ENCODE results near the gene UBE3D. TPM values are rescaled to one million over a fixed set of nuclear protein-coding genes. Genes with fewer than 3 reads are reported as not detected.

UBE3D gene
- total RNA-seq, 2 experiments from 2014 or later: 4.0 to 4.2 TPM

GRCh38 chr6:82987951-82988350, 77.7 kb downstream of the UBE3D start:
- CTCF ChIA-PET: no interaction called here
- Mint-ChIP-seq H3K4me1 (no peaks in the 10 kb centered on the region), H3K9me3 (no peaks in the 10 kb centered on the region), H3K36me3 (ENCODE audit: low read depth) (no peaks in the 10 kb centered on the region), H3K27me3 (no peaks in the 10 kb centered on the region), H3K4me3 (no peak overlapping the region), H3K27ac (no peak overlapping the region)
- DNase-seq: no peak
- POLR2A ChIA-PET: no interaction called here

DNA sequence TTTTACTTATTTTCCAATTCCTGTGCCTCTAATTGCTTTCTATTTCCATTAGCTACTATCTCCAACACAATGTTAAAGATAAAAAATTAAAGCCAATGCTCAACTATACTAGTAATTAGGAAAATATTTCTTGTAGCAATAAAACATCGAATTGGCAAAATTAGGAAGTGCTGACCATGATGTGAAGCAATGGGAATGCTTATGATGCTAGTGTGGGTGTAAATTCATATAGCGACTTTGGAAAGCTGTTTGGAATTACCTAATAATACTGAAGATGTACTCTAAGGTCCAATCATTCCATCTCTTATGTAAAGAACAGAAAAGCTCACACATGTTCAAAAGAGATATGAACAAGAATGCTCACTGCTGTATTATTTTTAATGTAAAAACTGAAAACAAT, 78.2 kb downstream of the UBE3D start:
- H3K4me3 Mint-ChIP-seq: no peak overlapping the region
- ChIA-PET CTCF (no interaction called here), POLR2A (no interaction called here)
- H3K9me3 Mint-ChIP-seq: no peaks in the 10 kb centered on the region
- no peaks in the 10 kb centered on the region for H3K36me3 Mint-ChIP-seq (ENCODE audit: low read depth)
- H3K4me1 Mint-ChIP-seq: no peaks in the 10 kb centered on the region
- DNase-seq: no peak
- no peak overlapping the region for H3K27ac Mint-ChIP-seq
- no peaks in the 10 kb centered on the region for H3K27me3 Mint-ChIP-seq

DNA sequence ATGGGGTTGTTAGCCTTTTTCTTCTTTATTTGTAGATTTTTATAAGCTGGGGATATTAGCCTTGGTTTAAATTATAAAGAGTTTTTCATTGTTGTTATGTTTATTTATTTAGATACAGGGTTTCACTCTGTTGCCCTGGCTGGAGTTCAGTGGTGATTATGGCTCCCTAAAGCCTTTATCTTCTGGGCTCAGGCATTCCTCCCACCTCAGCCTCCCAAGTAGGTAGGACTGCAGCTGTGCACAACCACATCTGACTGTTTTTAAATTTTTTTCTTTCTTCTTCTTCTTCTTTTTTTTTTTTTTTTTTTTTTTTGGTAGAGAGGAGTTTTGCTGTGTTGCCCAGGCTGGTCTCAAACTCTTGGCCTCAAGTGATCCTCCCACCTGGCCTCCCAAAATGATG, 80.9 kb downstream of the UBE3D start:
- ChIA-PET POLR2A (no interaction called here), CTCF (no interaction called here)
- Mint-ChIP-seq H3K4me1 (no peaks in the 10 kb centered on the region), H3K27ac (no peak overlapping the region), H3K27me3 (no peaks in the 10 kb centered on the region), H3K36me3 (ENCODE audit: low read depth) (no peaks in the 10 kb centered on the region), H3K4me3 (no peak overlapping the region), H3K9me3 (no peaks in the 10 kb centered on the region)
- no peak for DNase-seq

DNA sequence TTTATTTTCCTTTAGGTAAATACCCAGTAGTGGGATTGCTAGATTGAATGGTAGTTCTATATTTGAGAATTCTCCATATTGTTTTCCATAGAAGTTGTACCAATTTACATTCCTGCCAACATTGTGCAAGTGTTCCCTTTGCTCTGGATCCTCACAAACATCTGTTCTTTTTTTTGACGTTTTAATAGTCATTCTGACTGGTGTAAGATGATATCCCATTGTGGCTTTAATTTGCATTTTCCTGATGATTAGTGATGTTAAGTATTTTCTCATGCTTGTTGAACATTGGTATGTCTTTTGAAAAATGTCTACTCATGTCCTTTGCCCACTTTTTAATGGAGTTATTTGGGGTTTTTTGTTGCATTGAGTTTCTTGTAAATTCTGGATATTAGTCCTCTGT, 85.6 kb downstream of the UBE3D start:
- Mint-ChIP-seq H3K4me3 (no peak overlapping the region), H3K27ac (no peak overlapping the region), H3K27me3 (no peaks in the 10 kb centered on the region), H3K4me1 (no peaks in the 10 kb centered on the region), H3K36me3 (ENCODE audit: low read depth) (no peaks in the 10 kb centered on the region), H3K9me3 (no peaks in the 10 kb centered on the region)
- CTCF ChIA-PET: no interaction called here
- DNase-seq: no peak
- POLR2A ChIA-PET: no interaction called here

DNA sequence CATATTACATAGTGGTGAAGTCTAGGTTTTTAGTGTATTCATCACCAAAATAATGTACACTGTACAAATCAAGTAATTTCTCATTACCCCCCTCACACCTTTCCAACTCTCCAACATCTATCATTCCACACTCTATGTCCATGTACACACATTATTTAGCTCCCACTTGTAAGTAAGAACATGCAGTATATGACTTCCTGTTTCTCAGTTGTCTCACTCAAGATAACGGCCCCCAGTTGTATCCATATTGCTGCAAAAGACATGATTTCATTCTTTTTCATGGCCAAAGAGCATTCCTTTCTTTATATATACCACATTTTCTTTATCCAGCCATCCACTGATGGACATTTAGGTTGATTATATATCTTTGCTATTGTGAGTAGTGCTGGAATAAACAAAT, 86.0 kb downstream of the UBE3D start:
- H3K9me3 Mint-ChIP-seq: no peaks in the 10 kb centered on the region
- H3K4me3 Mint-ChIP-seq: no peak overlapping the region
- H3K4me1 Mint-ChIP-seq: no peaks in the 10 kb centered on the region
- no peak overlapping the region for H3K27ac Mint-ChIP-seq
- H3K36me3 Mint-ChIP-seq (ENCODE audit: low read depth): no peaks in the 10 kb centered on the region
- no peak for DNase-seq
- POLR2A ChIA-PET: no interaction called here
- CTCF ChIA-PET: no interaction called here
- no peaks in the 10 kb centered on the region for H3K27me3 Mint-ChIP-seq

- Mint-ChIP-seq H3K27me3 (no peaks in the 10 kb centered on the region), H3K9me3 (no peaks in the 10 kb centered on the region), H3K27ac (no peak overlapping the region), H3K4me1 (no peaks in the 10 kb centered on the region), H3K36me3 (ENCODE audit: low read depth) (no peaks in the 10 kb centered on the region), H3K4me3 (no peak overlapping the region)
- POLR2A ChIA-PET: no interaction called here
- CTCF ChIA-PET: no interaction called here
- DNase-seq: no peak
Observed at GRCh38 chr6:82978362-82978945, 87.2 kb downstream of the UBE3D start.

GRCh38 chr6:82976179-82976578, 89.5 kb downstream of the UBE3D start:
- no peak for DNase-seq
- no peaks in the 10 kb centered on the region for H3K4me1 Mint-ChIP-seq
- H3K9me3 Mint-ChIP-seq: no peaks in the 10 kb centered on the region
- H3K27ac Mint-ChIP-seq: no peak overlapping the region
- H3K4me3 Mint-ChIP-seq: no peak overlapping the region
- CTCF ChIA-PET: no interaction called here
- no peaks in the 10 kb centered on the region for H3K27me3 Mint-ChIP-seq
- no peaks in the 10 kb centered on the region for H3K36me3 Mint-ChIP-seq (ENCODE audit: low read depth)
- POLR2A ChIA-PET: no interaction called here

GRCh38 chr6:82971877-82972460, 93.7 kb downstream of the UBE3D start:
- Mint-ChIP-seq H3K36me3 (ENCODE audit: low read depth) (no peaks in the 10 kb centered on the region), H3K27me3 (no peaks in the 10 kb centered on the region), H3K27ac (no peak overlapping the region), H3K4me3 (no peak overlapping the region), H3K4me1 (no peaks in the 10 kb centered on the region), H3K9me3 (no peaks in the 10 kb centered on the region)
- no peak for DNase-seq
- POLR2A ChIA-PET: no interaction called here
- CTCF ChIA-PET: no interaction called here

GRCh38 chr6:82970839-82971238, 94.8 kb downstream of the UBE3D start:
- CTCF ChIA-PET: interaction anchor here (0.7 kb wide), 1 partner anchor 79 kb away, joined by 3 read pairs; no protein-coding TSS in a partner anchor
- Mint-ChIP-seq H3K27me3 (no peaks in the 10 kb centered on the region), H3K9me3 (no peaks in the 10 kb centered on the region), H3K27ac (no peak overlapping the region), H3K4me1 (no peaks in the 10 kb centered on the region), H3K36me3 (ENCODE audit: low read depth) (no peaks in the 10 kb centered on the region), H3K4me3 (no peak overlapping the region)
- POLR2A ChIA-PET: no interaction called here
- DNase-seq: no peak

DNA sequence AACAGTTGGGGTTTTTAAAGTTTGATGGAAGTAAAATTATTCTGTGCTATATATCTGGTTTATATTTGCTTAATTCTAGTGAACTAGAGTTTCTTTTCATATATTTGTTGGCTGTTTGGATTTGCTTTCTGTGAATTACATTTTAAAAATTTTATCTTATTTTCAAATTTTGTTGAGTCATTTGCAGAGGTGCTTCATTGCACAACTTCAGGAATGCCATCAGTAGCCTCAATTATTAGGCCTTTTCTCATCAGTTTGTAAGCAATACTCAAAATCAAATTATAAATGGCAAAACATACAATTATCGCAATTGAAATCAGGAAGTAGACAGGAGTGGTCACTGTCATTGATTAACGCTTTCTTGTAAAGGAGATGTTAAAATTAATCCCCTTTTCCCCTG, 96.9 kb downstream of the UBE3D start:
- Mint-ChIP-seq H3K9me3 (no peaks in the 10 kb centered on the region), H3K36me3 (ENCODE audit: low read depth) (no peaks in the 10 kb centered on the region), H3K4me1 (no peaks in the 10 kb centered on the region), H3K27me3 (no peaks in the 10 kb centered on the region), H3K4me3 (no peak overlapping the region), H3K27ac (no peak overlapping the region)
- ChIA-PET POLR2A (no interaction called here), CTCF (no interaction called here)
- DNase-seq: no peak

- Mint-ChIP-seq H3K9me3 (no peaks in the 10 kb centered on the region), H3K4me3 (no peak overlapping the region), H3K36me3 (ENCODE audit: low read depth) (no peaks in the 10 kb centered on the region), H3K27me3 (no peaks in the 10 kb centered on the region), H3K4me1 (no peaks in the 10 kb centered on the region), H3K27ac (no peak overlapping the region)
- POLR2A ChIA-PET: no interaction called here
- DNase-seq: no peak
- CTCF ChIA-PET: no interaction called here
Observed at GRCh38 chr6:82963191-82963925, 102.3 kb downstream of the UBE3D start.

DNA sequence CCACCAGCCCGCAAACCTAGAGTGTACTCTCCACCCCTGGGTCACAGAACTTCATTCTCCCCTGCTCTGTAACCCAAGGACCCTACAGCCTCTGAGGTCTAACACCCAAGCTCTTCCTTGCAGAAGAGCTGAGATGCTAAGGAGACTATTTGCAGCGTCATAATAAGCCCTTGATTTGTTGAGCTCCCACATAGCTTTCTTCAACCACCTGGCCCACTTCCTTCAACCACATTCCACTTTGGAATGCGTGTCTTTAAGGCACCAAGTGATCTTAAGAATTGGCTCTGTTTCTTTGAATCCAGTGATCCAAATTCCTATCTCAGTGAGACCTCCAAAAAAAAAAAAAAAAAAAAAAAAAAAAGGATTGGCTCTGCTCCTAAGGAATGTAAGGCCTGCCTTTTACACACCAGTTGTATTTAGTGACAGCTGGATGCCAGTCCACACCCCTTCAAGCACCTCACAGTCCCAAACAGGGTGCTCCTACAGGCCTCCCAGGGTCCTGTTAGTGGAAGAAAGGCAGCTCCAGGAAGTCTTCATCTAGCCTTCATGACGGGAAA, 106.2 kb downstream of the UBE3D start:
- POLR2A ChIA-PET: interaction anchor here (0.6 kb wide), 1 partner anchor 43 kb away, joined by 4 read pairs; no protein-coding TSS in a partner anchor
- Mint-ChIP-seq H3K27me3 (no peaks in the 10 kb centered on the region), H3K27ac (no peak overlapping the region), H3K36me3 (ENCODE audit: low read depth) (no peaks in the 10 kb centered on the region), H3K4me3 (no peak overlapping the region), H3K4me1 (no peaks in the 10 kb centered on the region), H3K9me3 (no peaks in the 10 kb centered on the region)
- no peak for DNase-seq
- CTCF ChIA-PET: no interaction called here

GRCh38 chr6:82958551-82958950, 107.1 kb downstream of the UBE3D start:
- no peaks in the 10 kb centered on the region for H3K4me1 Mint-ChIP-seq
- no peaks in the 10 kb centered on the region for H3K27me3 Mint-ChIP-seq
- CTCF ChIA-PET: no interaction called here
- no peak overlapping the region for H3K27ac Mint-ChIP-seq
- H3K9me3 Mint-ChIP-seq: no peaks in the 10 kb centered on the region
- H3K36me3 Mint-ChIP-seq (ENCODE audit: low read depth): peaks cover under 1% of the 10 kb centered on the region
- POLR2A ChIA-PET: no interaction called here
- DNase-seq: no peak
- no peak overlapping the region for H3K4me3 Mint-ChIP-seq

GRCh38 chr6:82957868-82958245, 107.8 kb downstream of the UBE3D start:
- H3K4me3 Mint-ChIP-seq: no peak overlapping the region
- POLR2A ChIA-PET: no interaction called here
- no peaks in the 10 kb centered on the region for H3K27me3 Mint-ChIP-seq
- DNase-seq: no peak
- H3K36me3 Mint-ChIP-seq (ENCODE audit: low read depth): peaks cover 2% of the 10 kb centered on the region
- no peaks in the 10 kb centered on the region for H3K9me3 Mint-ChIP-seq
- H3K27ac Mint-ChIP-seq: no peak overlapping the region
- no peaks in the 10 kb centered on the region for H3K4me1 Mint-ChIP-seq
- CTCF ChIA-PET: interaction anchor here (1.0 kb wide), 1 partner anchor 14 kb away, joined by 3 read pairs; no protein-coding TSS in a partner anchor

Measured in activated CD4-positive, alpha-beta T cell treated with anti-CD3 and anti-CD28 coated beads, Interleukin-2, amount 10 ng/mL, durations not matched to agents 7 days and 5 days (primary cell).